HG03469 (cell line): ENCODE results near the gene SLC1A4.
"Not testable (repeated sequence)": the region's sequence is repeated elsewhere in the genome, so short reads cannot be mapped to it uniquely, and the experiment has no call there.

Experiments used
- ATAC-seq: cut with Tn5 transposase; IDR thresholded peaks from one replicate; pipeline ENCODE4 v1.9.1; 2021; ENCODE audit warnings: mild to moderate bottlenecking, moderate library complexity, moderate number of reproducible peaks; ENCODE audit not compliant: unreplicated experiment

SLC1A4 gene

DNA sequence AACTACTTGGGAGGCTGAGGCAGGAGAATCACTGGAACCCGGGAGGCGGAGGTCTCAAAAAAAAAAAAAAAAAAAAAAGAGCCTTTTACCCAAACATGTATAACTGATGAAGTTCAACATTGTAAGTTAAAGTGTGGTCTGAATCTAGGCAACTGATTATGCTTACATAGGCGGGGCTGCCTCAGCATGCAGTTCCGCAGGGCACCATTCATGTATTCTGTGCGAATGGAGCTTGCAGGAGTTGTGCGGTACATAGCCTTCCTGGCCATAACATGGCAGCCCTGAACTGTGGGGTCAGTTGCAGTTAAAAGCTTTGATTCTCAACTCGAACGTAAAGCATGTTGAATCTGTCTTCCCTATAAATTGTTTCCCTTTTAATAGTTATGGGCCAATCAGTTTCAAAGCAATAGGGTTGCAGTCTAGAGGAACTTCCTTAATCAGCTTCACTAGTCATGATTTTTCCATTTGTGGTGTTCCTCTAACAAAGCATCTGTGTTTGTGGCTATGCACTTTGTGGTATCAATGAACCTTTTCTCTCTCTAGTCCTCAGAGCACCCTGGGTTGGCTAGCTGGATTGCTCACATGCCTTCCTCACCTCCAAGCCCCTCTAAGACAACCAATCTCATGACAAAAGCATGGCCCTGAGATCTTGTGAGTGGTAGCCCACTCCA is 36.4 kb downstream of the SLC1A4 start:
- no peak for ATAC-seq

- no peak for ATAC-seq
These were observed 37.0 kb downstream of the SLC1A4 start for GRCh38 chr2:65026154-65026553.

DNA sequence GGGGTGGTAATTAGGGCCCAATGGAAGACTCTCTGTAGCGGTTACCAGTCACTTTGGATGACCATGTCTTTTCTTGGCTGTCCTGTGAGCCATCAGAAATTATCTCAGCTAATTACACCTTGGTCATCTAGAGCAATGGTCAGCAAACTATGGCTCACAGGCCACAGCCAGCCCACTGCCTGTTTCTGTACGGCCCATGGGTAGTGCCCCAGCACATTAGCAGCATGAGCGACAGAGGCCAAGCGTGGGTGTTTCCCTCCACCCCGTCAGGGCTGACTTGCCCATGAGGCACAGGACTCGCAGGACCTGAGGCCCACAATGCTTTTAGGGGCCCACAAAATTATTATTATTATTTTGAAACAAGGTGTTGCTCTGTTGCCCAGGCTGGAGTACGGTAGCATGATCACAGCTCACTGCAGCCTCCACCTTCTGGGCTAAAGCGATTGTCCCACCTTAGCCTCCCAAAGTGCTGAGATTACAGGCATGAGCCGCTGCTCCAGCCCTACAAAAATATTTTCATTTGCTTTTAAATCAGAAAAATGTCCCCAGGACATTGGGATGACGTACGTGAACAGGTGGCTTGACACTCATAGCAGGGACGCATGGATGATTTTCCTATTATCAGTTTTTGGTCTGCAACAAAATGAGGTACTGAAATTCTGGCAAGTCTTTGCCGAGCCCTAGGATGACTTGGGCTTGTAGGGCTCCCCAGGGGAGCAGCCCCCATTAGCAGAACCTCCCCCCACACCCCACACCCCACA is 37.7 kb downstream of the SLC1A4 start:
- ATAC-seq = no peak

DNA sequence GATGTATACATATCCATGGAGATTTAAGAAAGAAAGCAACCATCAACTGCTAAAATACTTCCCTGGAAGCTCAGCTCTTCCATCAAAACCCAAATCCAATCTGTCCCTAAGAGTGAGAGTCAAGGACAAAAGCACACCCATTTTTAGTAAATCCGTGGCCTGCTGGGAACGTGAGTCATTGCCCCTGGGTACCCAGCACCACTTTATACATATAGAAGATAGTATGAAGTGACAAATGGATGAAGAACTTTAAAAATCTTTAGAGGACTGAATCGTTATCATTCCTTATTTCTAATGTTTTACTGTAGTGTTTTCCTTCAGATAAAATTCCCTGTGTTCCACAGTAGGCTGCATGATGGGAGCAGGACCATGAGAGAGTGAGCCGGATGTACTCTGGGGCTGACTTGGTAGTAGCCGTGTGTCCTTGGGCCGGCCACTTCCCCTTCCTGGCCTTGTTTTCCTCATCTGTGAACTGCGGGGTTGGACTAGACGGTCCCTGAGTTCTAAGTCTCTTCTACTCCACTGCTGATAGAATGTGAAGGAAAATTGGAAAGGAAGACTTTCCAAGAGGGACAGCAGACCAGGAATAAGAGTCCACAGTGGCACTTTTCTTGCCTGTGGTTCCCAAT is 38.5 kb downstream of the SLC1A4 start:
- no peak for ATAC-seq

DNA sequence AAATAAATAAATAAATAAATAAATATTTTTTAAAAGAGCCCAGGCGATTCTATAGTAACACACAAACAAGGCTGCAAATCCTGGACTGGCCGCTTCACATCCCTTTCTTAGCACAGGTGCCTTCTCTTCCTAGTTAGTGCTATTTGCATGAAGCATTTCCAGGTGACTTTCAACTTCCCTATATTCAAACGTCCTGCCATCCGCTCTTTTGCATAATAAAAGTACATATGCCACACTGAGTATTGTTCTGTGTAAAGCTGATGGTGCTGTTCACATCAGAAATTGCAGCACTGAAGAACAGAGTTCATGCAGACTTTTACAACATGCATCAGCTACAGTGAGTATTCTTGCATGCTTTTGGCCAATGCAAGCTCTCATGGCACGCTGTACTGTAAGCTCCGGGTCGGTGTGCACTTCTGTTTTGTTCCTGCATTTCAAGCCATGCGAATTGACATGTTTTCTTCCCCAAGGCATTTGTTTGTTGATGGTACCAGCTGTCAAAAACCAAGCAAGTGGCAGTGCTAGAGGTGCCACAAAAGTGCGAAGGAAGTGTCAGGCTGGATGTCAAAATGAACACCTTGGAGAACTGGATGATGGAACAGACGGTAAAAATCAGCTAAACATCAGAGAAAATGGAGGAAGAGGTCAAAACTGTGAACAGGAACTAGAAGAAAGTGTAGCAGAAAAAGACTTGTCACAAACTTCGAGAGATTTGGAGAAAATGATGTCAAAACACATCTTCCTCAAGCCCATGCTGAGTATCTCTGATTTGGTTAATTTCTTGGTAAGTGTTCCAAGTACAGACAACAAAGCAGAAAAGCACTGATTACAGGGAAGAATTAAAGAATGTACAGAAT is 41.5 kb downstream of the SLC1A4 start:
- ATAC-seq = no peak

GRCh38 chr2:65031341-65032018 is 42.3 kb downstream of the SLC1A4 start:
- no peak for ATAC-seq

DNA sequence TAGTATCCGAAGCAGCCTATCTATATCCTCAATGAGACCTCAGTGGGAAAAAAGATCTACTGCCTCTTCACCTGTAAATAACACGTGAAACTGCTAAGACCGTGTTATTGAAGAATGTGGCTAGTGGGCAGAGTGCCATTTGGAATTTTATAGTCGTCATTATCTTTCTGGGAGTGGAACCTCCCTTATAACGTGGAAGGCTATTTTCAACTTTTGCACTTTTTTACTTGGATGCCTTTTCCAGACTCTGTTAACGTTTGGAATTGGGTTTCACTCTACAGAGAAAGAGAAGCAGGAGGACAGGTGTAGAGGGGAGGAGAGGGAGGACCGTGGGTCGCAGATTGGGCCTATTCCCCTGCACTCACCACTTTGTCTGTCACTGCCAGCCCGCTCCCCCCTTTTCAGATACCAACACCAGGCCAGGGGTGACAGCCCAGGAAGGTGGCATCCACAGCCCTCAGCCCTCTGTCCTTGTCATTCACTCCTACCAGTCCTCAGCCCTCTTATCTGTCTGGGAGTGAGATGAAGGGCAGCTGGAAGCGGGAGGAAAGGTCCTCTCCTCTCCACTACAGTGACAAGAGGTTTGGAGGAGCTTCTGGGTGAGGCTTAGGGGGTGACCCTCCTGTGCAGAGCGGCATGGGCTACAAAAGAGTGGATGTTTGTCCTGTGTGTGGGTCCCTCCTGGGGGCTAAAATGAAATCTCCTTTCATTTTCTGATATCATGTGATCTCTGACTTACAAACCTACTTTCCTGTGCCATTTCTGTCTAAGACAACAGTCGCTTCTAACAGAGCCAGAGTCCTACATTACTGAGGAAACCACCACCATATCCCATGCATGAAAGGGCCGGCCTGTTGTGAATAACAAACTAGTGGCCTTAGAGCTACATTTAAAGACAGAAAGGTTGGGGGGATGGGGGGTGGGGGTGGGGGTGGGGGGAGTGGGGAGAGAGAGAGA is 43.1 kb downstream of the SLC1A4 start:
- ATAC-seq = no peak

GRCh38 chr2:65033178-65033577 is 44.0 kb downstream of the SLC1A4 start:
- ATAC-seq = no peak

DNA sequence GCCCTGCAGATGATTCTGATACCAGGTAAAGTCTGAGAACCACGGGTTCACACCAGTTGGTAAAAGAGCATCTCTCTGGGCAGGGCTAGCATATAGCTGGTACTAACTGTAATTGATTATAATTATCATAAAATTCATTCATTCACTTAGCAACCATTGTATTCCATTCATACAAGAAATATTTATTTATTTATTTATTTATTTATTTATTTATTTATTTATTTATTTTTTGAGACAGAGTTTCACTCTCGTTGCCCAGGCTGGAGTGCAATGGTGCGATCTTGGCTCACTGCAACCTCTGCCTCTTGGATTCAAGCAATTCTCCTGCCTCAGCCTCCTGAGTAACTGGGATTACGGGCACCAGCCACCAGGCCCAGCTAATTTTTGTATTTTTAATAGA is 44.5 kb downstream of the SLC1A4 start:
- ATAC-seq = not testable (repeated sequence)

DNA sequence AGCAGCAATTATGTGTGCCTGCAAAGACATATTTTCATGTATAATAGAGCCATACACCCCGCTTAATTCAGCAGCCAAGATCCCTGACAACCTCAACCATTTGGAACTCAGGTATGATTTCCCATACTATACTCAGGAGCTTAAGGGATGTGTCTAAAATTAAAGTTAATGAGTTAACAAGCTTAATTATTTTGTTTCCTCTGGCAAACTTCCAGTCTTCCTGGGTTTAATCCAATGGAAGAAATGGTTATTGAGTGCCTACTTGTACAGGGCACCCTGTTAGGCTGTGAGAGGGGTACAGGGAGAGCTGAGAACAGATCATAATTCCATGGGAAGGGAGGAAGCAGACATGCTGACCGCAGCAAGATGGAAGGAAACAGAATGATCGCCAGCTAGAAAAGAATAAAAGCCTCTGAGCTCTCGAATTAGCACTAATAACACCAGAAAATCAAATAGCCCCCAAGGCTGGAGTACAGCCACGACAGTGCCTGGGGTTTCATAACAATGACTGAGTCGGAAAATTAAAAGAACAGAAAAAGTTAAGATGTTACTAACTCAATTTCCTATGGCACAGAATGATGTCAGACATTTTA is 46.2 kb downstream of the SLC1A4 start:
- no peak for ATAC-seq

DNA sequence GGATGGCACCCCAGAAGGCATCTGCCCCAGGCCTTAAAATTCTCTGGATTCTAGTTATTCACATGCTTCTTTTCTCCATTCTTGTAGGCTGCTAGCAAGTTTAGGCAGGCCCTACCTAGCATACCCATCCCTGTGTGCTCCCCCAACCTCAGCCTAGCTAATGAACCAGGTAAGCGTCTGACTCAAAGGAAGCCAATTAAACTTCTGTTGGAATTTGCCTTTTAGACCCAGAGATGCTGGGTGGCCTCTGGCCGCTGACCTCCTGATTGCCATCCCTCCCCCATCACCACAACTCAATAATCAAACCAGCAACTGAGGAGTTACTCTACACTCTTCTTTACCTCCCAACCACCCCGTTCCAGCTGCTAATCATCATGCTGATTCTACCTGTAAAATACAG is 48.0 kb downstream of the SLC1A4 start:
- no peak for ATAC-seq

- ATAC-seq = no peak
These were observed 50.4 kb downstream of the SLC1A4 start for GRCh38 chr2:65039640-65040039.

GRCh38 chr2:65040400-65041261 is 51.4 kb downstream of the SLC1A4 start:
- no peak for ATAC-seq

GRCh38 chr2:65043001-65043400 is 53.8 kb downstream of the SLC1A4 start:
- ATAC-seq = no peak

DNA sequence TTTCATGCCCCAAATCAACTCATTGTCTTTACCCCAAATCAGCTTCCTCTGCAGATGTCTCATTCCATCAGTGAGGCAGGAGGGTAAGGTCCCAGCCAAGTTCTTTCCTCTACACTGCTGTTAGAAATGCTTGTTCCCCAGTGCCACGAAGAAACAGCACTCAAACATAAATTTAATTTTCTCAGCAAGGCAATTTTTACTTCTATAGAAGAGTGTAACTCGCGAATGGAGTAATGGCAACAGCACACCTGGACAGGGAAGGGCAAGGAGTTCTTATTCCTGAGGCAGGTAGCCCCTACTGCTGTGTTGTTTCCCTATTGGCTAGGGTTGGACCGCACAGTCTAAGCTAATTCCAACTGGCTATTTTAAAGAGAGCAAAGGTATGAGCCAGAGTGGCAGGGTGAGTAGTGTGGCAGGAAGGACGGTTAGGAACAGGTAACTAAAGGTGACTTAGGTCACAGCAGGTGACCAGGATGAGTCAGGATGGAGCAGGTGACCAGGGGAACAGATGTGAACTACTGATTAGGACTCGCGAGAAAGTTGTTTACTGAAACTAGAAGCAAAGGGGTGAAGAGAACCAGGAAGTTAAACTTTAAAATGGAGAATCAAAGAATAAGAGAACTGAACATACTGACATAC is 55.0 kb downstream of the SLC1A4 start:
- ATAC-seq = no peak

- no peak for ATAC-seq
These were observed 56.5 kb downstream of the SLC1A4 start for GRCh38 chr2:65045651-65046050.

DNA sequence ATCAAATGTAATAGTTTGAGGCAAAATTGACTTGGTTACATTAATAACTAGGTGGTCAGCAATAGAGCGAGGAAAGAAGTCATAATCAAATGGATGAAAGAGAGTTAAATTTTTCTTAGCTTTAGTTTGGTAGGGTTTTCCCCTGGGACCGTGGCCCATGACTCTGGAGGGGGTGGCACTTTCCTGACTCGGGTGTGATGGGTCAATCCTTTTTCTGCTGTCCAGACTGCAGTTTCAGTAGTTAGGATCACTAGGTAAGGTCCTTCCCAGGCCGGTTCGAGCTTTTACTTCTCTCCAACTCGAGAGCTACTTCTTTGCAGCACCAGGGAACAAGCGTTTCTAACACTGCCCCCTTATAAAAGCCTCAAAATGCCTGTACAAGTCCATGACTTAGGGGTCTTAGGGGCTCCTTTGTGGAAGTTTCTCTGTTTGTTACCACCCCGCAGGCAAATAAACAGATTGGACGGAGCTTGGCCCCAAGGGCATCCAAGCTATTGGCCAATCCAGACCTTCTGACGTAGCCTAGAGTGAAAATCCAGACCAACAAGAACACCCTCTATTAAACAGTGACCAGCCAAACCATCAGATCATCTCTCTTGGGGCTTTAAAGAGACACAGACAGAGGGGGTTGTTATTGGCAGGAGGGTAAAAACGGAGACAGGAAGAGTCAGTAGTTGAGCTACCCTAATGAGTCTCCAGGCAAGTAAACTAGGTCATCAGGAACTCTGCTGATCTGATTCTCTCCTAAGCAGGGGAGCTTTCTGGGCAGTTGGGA is 57.6 kb downstream of the SLC1A4 start:
- ATAC-seq = no peak
